GF-D8 (cell line): ENCODE data around the gene UROC1.

ENCODE experiments used
- DNase-seq: peaks from one replicate; lab custom pipeline; 2025; lab: John Stamatoyannopoulos, UW

The UROC1 gene

GRCh38 chr3:126460381-126460780 lies 57.2 kb downstream of the UROC1 start:
- DNase-seq: no peak

DNA sequence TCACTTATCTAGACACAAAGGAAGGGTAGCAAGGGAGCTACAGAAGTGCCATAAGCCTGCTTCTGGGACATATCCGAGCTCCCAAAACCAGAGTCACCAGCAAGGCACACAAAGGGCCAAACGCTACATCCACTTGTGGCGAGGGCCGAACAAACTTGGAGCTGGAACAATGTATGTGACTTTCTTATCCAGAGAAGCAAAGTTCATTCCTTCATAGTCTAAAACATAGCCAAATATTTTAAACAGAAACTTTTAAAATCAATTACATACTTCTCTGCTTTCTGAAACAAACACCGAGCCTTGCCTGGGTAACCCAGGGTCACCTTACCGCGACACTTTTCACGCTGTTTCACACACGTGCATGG lies 57.8 kb downstream of the UROC1 start:
- no peak for DNase-seq

DNA sequence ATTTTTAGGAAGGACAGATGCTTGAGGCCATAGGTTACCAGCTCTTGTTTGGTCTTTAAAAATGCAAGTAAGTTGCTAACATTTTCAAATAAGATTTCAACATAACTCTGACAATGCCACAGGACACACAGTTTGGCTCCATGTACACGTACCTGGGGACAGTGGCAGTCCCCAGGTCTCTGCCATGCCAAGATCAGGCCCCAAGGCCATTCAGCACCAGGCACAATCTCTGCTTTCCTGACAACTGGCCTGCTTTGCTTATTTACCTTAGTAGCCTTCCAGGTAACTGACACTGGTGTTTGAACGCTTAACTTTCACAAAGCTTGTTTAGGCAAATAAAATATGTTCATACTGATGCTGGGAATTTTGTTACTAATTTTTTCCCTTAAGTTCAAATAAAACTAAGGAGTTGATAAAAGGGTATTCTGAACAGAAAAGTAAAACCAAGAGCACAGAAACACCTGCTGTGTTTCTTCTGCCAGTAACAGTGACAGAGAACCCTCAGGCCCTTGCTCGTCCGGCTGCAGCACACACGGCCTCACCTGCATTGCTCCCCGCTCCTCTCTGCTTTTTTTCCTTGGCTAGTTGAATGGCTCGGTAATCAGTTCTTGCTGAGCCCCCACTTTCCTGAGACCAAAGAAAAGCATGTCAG lies 58.3 kb downstream of the UROC1 start:
- DNase-seq: no peak

DNA sequence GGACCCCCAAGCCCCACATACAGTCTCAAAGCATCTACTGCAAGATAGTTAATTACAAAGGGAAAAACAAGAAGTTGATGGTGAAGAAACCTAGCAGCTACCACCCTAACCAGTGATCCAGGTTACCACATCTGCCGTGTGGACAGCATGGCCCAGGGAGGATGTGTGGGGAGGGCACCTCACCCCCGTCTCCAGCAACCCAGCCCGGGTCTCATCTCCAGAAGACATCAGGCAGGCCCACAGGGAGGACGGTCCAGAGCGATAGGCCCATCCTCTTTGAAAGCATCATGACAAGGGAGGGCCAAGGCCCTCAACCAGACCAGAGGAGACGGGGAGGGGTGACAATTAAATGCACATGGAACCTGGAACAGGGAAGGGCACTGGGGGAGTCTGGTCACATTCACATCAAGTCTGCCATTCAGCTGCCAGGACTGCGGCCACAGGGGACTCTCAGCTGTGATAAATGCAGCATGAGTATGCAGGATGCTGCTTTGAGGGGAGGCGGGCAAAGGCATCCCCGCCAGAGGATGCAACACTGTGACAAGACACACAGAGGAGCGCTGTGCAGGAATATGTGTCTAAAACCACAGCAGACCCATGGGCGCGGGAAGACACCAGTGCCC lies 60.7 kb downstream of the UROC1 start:
- DNase-seq: no peak

DNA sequence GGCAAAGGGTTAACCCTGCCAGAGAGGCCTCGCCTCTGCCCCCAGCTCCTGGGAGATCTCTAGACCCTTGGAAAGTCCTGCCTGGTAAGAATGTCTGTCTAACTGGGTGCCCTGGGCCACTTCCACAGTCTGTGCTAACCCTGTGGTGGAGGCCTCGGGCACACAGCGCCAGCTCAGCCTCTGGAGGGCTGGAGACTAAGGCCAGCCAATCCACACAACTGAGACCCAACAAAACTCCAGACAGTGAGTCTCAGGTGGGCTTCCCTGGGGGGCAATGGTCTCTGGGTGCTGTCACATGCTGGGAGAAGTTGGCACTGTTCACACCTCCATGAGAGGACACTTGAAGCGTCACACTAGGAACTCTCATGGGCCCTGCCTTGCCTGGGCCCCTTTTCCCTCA lies 61.4 kb downstream of the UROC1 start:
- no peak for DNase-seq

DNA sequence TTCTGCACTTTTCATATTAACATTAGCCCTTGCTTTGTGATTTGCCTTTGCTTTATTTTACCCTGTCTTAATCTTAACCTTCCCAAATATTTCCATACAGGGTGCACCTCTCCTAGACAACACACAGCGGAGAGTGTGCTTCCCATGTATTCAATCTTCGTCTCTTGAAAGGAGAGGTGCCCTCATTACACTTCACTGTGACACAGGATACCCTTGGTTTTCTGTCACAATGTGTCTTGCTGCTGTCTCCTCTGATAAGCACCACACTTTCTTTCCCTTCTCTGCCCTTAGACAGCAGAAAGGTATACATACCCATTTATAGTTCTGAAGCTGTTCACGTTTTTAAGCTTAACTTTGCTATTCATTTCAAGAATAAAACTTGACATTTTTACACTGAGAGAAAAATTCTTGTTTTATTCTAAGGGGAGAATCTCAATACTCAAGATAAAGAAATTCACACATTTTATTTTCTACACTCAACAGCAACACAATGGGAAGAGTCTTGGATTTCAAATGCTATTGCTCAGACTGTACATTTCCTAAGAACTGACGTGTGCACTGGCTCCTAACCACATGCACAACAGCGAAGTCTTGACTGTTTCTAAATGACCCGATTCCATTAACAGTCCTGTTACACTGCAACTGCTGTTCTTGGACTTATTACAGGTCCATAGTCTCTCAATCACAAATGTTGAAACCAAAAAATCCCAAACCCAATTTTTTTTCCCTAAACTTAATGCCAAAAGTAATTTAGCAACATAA lies 63.0 kb downstream of the UROC1 start:
- DNase-seq: no peak

GRCh38 chr3:126454025-126454424 lies 63.5 kb downstream of the UROC1 start:
- no peak for DNase-seq

GRCh38 chr3:126452213-126452612 lies 65.4 kb downstream of the UROC1 start:
- DNase-seq: no peak

DNA sequence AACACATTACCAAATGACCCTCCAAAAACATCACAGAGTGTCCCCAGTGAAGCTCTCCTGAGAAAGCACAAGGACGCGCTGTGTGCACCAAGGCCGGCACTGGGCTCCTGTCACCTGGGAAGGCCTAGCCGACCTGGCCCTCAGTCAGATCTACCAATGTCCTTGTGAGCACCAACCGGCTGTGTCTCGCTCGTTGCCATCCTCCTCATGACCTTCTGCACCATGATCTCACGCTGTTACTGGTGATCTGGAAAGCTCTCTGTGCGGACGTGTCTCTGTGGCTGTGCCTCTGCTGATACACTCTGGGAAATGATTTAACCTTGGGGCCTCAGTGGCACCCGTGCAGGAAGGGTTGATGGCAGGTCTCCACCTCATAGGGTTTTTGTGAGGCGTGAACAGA lies 66.1 kb downstream of the UROC1 start:
- no peak for DNase-seq

GRCh38 chr3:126450744-126451143 lies 66.8 kb downstream of the UROC1 start:
- no peak for DNase-seq

DNA sequence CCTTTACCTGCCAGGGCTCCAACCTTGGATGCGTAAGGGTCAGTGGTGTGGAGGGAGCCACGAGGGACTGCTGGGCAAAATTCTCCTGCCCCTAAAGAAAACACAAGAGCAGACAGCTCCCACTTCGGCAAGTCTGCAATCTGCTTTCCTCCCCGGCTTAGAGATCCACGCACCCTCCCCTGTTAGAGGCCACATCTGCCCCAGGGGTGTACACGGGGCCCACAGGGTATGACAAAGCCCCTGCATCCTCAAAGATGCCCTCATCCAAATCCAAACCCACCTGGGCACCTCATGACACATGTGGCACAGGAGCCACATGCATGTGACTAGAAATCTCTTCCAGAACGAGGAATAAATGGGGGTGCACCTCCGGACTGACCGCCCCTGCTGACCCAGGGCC lies 67.4 kb downstream of the UROC1 start:
- DNase-seq: no peak

DNA sequence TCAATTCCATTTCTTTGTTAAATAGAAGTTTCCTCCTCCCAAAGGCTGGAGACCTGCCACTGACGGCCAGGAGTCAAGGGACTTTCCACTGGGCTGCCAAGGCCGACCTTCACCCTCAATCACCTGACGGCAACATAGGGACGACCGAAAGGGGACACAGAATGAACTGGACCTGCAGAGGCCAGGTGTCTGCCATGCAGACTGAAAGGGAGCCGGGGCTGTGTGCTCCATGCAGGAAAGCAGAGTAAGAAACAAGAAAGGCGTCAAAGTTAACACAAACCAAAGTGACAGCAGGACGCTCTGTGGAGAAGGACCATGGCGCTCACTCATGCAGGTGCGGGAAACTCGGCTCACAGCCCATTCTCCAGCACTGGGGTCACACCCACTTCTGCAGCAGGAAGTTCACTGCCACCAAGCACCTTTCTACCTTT lies 67.9 kb downstream of the UROC1 start:
- no peak for DNase-seq

- no peak for DNase-seq
Observed at GRCh38 chr3:126448893-126449180, 68.7 kb downstream of the UROC1 start.

DNA sequence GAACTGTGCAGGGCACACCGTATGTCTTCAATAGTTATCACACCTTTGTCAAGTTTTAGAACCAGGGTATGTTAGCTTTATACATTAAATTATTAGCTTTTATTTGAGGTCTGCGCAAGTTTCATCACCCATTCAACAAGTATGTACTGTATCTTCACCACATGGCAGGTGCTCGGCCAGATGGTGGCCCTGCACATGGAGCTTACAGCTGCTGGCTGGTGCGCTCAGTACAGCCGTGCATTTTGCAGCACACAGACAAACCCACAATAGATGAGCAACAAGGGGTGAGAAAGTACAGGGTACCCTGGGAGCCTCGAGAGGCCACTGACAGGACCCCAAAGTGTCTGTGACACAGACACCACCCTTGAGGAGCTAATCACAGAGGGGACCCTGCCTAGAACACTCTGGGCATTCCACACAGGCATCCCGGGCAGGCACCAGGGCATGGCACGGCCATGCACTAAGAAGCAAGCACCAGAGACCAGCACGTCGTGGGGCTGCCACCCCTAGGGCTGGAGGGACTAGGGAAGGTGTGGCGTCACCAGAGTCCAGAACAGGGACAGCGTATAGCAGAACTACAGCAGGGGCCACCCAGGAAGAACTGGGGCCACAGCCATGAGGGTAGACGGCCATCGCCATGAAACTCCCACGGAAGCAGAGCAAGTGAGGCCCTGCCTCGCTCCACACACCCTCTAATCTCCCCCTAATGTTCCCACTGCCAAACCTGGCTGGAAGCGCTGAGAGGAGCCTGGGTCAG lies 69.3 kb downstream of the UROC1 start:
- no peak for DNase-seq

DNA sequence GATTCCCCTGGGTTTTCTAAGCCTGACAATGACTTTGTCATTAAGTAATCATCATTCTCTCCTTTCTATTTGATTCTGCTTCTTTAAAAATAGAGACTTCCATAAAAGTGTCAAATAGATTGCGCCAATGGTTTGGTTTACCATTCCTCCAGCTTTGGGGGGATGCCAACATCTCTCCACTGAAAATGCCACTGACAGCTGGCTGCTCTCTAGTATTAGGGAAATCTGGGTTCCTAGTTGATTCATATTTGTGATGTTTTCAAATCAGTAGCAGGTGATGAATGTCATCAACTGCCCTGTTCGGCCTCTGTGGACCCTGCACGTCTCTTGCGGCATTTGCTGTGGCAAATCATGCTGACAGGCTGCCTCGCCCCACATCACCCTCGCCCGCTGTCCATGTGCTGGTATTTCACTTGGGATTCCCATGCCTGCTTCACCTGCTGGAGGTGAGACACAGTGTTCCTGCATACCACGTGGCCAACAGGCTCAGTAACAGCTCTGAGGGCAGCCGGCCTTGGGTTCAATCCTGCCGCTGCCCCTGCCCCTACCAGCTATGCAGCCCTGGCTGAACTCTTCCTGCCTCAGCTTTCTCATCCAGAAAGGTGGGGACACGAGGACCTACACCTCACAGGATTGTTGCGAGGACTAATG lies 70.0 kb downstream of the UROC1 start:
- DNase-seq: no peak

- no peak for DNase-seq
Observed at GRCh38 chr3:126446791-126447190, 70.8 kb downstream of the UROC1 start.

- DNase-seq: no peak
Observed at GRCh38 chr3:126446301-126446700, 71.3 kb downstream of the UROC1 start.

- DNase-seq: no peak
Observed at GRCh38 chr3:126445506-126445905, 72.1 kb downstream of the UROC1 start.

- DNase-seq: no peak
Observed at GRCh38 chr3:126442856-126443242, 74.7 kb downstream of the UROC1 start.

GRCh38 chr3:126442094-126442855 lies 75.3 kb downstream of the UROC1 start:
- no peak for DNase-seq

- no peak for DNase-seq
Observed at GRCh38 chr3:126441256-126441880, 76.2 kb downstream of the UROC1 start.
